Gastrocnemius medialis (tissue), 4 donors: ENCODE results near the gene DDR2.

Experiments
- CTCF ChIP-seq, 5 experiments: fragments of 450-650 bp in 3 of 5; fragments of 200-600 bp in 2 of 5; sonication (generic) in 2 of 5; IDR thresholded peaks in 4 of 5; conservative IDR thresholded peaks in 1 of 5; 1 replicate in 4 of 5; 2 replicates in 1 of 5; pipeline ENCODE4 v1.5.1; 2016 to 2019; ENCODE audit warnings: antibody characterized with exemption in 5 of 5, mild to moderate bottlenecking in 3 of 5, moderate library complexity in 3 of 5
- POLR2A ChIP-seq, 2 donors: fragments of 450-650 bp; IDR thresholded peaks; one replicate each; pipeline ENCODE4 v1.6.1; 2017; ENCODE audit warnings: antibody characterized with exemption in 2 of 2, mild to moderate bottlenecking in 2 of 2, moderate library complexity in 2 of 2

GRCh38 chr1:162676087-162676486 lies 43.8 kb downstream of the DDR2 start:
- TF ChIP-seq CTCF (IDR thresholded peaks at IDR 0.05 in 4 of 5, conservative IDR thresholded peaks at IDR 0.05 in 1 of 5) (no peak), POLR2A (IDR thresholded peaks at IDR 0.05) (no peak)
